GM18867 (cell line): ENCODE data around the gene HSPA1L.
"Not testable (repeated sequence)": the region's sequence is repeated elsewhere in the genome, so short reads cannot be mapped to it uniquely, and the experiment has no call there.

Experiments used
- ATAC-seq: cut with Tn5 transposase; IDR thresholded peaks from one replicate; pipeline ENCODE4 v1.9.1; 2021; ENCODE audit warnings: mild to moderate bottlenecking, moderate library complexity; ENCODE audit not compliant: unreplicated experiment

The HSPA1L gene

GRCh38 chr6:31815025-31815838 is at the start of gene HSPA1L, which contains the start of gene HSPA1A:
TSS of gene HSPA1L (minus strand) at chr6:31815283. CDS start at chr6:31811972, 3,311 bp downstream.
TSS of gene HSPA1A (plus strand) at chr6:31815543. CDS start at chr6:31815757, 214 bp downstream.
- ATAC-seq: peak; percentile 41

DNA sequence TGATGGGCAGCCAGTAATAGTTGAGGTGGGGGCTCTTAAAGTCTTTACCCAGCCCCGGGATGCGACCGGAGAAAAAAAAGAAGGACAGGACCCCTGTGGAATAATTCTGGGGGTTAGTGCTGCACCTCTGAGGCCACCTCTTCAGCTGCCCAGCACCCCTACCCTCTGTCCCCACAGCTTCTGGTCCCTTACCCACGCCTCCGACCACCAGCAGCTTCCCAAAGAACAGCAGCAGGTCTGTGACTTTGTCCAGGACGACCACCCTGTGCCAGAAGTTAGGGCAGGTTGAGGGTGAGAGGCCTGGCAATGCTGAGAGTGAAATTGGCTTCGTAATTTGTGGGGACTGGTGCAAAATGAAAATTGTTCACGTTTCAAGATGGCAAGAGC is 49.7 kb upstream of the HSPA1L start:
- ATAC-seq: no peak

GRCh38 chr6:31864123-31864562 is 49.1 kb upstream of the HSPA1L start:
- not testable (repeated sequence) for ATAC-seq

- ATAC-seq: peak; percentile 94
These were observed 47.5 kb upstream of the HSPA1L start, which contains the start of gene NEU1 for GRCh38 chr6:31862344-31863235. TSS of gene NEU1 (minus strand) at chr6:31862821. CDS start at chr6:31862776, 45 bp downstream.

DNA sequence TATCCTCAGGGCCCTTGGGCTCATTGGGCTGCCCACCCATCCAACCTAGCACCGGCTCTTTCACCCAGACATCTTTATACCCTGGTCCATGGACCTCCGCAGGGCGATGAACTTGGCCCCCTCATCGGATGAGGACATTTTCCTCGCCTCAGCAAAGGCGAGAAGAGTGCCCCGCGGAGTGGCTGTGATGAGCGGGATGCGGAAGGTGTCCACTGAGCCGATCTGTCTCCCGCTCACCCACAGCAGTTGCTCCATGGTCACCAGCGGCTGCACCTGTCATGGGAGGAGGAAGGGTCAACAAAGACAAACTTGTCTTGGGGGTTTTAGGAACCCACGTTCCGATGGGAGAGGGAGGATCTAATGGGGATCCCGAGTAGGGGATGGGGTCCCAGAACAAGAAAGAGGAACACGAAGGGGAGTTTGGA is 46.8 kb upstream of the HSPA1L start:
- no peak for ATAC-seq

GRCh38 chr6:31861150-31861549 is 46.1 kb upstream of the HSPA1L start:
- no peak for ATAC-seq

- ATAC-seq: no peak
These were observed 45.3 kb upstream of the HSPA1L start for GRCh38 chr6:31860349-31860748.

DNA sequence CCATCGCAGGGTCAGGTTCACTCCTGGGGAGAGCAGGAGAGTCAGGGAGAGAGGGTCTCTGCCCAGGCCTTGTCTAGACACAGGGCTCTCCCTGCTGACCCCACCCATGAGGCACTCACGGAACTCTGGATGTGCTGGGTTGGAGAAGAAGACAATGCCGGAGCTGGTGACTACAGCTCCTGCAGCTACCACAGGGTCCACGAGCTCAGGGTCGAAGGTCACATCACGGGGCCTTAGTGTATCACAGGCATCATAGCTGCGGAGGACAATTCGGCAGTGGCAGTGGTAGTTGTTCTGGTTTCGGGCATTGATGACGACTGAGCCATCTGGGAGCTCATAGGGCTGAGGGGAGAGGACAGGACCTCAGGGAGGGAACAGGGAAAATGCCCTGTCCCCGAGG is 44.8 kb upstream of the HSPA1L start:
- no peak for ATAC-seq

GRCh38 chr6:31858707-31859106 is 43.6 kb upstream of the HSPA1L start:
- no peak for ATAC-seq

DNA sequence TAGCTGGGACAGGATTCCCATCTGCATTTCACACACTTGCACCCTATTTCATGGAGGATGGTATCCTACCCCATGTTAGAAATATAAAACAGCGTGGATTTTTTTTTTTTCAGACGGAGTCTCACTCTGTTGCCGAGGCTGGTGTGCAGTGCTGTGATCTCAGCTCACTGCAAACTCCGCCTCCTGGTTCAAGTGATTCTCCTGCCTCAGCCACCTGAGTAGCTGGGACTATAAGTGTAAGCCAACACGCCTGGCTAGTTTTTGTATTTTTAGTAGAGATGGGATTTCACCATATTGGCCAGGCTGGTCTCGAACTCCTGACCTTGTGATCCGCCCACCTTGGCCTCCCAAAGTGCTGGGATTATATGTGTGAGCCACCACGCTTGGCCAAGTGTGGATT is 42.7 kb upstream of the HSPA1L start:
- ATAC-seq: not testable (repeated sequence)

DNA sequence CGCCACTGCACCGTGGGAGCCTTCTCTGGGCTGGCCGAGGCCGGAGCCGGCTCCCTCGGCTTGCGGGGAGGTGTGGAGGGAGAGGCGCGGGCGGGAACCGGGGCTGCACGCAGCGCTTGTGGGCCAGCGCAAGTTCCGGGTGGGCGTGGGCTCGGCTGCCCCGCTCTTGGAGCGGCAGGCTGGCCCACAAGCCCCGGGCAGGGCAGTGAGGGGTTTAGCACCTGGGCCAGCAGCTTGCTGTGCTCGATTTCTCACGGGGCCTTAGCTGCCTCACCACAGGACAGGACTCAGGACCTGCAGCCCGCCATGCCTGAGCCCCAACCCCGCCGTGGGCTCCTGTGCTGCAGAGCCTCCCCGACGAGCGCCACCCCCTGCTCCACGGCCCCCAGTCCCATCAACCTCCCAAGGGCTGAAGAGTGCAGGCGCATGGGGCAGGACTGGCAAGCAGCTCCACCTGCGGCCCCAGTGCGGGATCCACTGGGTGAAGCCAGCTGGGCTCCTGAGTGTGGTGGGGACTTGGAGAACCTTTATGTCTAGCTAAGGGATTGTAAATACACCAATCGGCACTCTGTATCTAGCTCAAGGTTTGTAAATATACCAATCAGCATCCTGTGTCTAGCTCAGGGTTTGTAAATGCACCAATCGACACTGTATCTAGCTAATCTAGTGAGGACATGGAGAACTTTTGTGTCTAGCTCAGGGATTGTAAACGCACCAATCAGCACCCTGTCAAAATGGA is 37.1 kb upstream of the HSPA1L start:
- ATAC-seq: not testable (repeated sequence)

DNA sequence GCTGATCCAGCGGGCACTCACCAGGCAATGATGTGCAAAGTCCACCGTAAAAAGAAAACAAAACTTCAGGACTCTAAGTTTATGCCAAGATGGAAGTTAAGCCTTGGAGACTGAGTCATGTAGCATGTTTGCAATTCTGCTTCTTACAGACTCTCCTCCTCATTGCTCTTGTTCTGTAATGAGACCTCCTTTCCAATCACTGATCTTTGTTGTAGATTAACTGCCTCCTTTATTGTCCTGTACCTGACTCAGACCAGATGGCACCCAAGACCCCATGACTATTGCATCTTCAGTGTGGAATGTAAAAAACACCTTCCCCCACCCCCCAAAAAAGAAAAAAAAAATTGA is 36.4 kb upstream of the HSPA1L start:
- no peak for ATAC-seq

GRCh38 chr6:31850765-31851484 is 35.8 kb upstream of the HSPA1L start:
- no peak for ATAC-seq

- ATAC-seq: no peak
These were observed 32.3 kb upstream of the HSPA1L start for GRCh38 chr6:31847276-31847978.

GRCh38 chr6:31844507-31844906 is 29.4 kb upstream of the HSPA1L start:
- no peak for ATAC-seq

DNA sequence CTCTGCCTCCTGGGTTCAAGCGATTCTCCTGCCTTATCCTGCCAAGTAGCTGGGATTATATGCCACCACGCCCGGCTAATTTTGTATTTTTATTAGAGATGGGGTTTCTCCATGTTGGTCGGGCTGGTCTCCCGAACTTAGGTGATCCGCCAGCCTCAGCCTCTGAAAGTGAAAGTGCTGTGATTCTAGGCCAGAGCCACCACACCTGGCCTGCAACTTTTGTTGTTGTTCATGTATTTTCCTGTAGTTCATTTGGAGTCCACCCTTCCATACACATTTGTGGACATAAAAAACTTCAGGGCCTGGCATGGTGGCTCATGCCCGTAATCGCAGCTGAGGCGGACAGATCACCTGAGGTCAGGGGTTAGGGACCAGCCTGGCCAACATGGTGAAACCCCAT is 27.0 kb upstream of the HSPA1L start:
- ATAC-seq: no peak

DNA sequence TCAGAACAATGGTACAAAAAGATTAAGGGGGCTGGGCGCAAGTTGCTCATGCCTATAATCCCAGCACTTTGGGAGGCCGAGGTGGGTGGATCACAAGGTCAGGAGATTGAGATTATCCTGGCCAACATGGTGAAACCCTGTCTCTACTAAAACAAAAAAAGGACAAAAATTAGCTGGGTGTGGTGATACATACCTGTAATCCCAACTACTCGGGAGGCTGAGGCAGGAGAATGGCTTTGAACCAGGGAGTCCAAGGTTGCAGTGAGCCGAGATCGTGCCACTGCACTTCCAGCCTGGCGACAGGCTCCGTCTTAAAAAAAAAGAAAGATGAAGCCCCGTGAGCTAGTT is 24.7 kb upstream of the HSPA1L start:
- not testable (repeated sequence) for ATAC-seq

- ATAC-seq: no peak
These were observed 23.9 kb upstream of the HSPA1L start for GRCh38 chr6:31838968-31839367.

DNA sequence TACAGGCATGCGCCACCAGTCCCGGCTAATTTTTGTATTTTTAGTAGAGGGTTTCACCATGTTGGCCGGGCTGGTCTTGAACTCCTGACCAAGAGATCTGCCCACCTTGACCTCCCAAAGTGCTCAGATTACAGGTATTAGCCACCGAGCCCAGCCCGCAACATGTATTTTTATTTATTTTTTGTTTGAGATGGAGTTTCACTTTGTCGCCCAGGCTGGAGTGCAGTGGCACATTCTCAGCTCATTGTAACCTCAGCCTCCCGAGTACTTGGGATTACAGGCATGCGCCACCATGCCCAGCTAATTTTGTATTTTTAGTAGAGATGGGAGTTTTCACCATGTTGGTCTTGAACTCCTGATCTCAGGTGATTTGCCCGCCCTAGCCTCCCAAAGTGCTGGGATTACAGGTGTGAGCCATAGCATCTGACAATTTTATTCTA is 23.1 kb upstream of the HSPA1L start:
- ATAC-seq: not testable (repeated sequence)
